Natural killer cell (primary cell): ENCODE data around the gene ANAPC16. TPM values are rescaled to one million over a fixed set of nuclear protein-coding genes. Genes with fewer than 3 reads are reported as not detected.
A peak's percentile ranks its signal among the peaks of the same experiment; 100 is the strongest.
"Not testable (repeated sequence)": the region's sequence is repeated elsewhere in the genome, so short reads cannot be mapped to it uniquely, and the experiment has no call there.

Experiments used
- ATAC-seq, 3 donors: fragments of 150-1000 bp in 2 of 3; fragments of 200-7000 bp in 1 of 3; cut with Tn5 transposase; 1 replicate in 1 of 3; 2 replicates in 2 of 3; pipeline ENCODE4 v1.10.0; 2021; ENCODE audit warnings: mild to moderate bottlenecking in 2 of 3, moderate library complexity in 2 of 3
- DNase-seq, 2 donors: peaks; one replicate each; pipeline versions ENCODE4 v3.0.0 to v3.0.0-alpha.2; 2013 to 2021; ENCODE audit warnings: mixed read lengths in 1 of 2
- H3K27ac ChIP-seq: one replicate; pipeline ENCODE4 v1.5.1; 2013; ENCODE audit warnings: mild to moderate bottlenecking, low read length
- H3K27me3 ChIP-seq: one replicate; pipeline ENCODE4 v1.6.1; 2013; ENCODE audit warnings: low read length; ENCODE audit not compliant: control insufficient read depth, insufficient read depth
- H3K36me3 ChIP-seq: one replicate; pipeline ENCODE4 v1.6.1; 2013; ENCODE audit warnings: low read length; ENCODE audit not compliant: control insufficient read depth, insufficient read depth
- H3K4me1 ChIP-seq: one replicate; pipeline ENCODE4 v1.6.1; 2013; ENCODE audit warnings: low read length; ENCODE audit not compliant: control insufficient read depth, insufficient read depth
- H3K4me3 ChIP-seq: one replicate; pipeline ENCODE4 v1.5.1; 2013; ENCODE audit warnings: low read length
- H3K9me3 ChIP-seq: one replicate; pipeline ENCODE4 v1.6.1; 2013; ENCODE audit warnings: low read length; ENCODE audit not compliant: control insufficient read depth, insufficient read depth
- H3K27ac Mint-ChIP-seq, 2 donors: one replicate each; pipeline ENCODE4 v1.8.0; 2022; ENCODE audit warnings: mild to moderate bottlenecking in 2 of 2, mixed read lengths in 2 of 2, moderate library complexity in 1 of 2
- H3K27me3 Mint-ChIP-seq, 2 donors: one replicate each; pipeline ENCODE4 v1.8.0; 2022; ENCODE audit warnings: low read depth in 2 of 2, mixed read lengths in 2 of 2
- H3K36me3 Mint-ChIP-seq: one replicate; pipeline ENCODE4 v1.8.0; 2022; ENCODE audit warnings: mixed read lengths
- H3K4me1 Mint-ChIP-seq, 2 donors: one replicate each; pipeline ENCODE4 v1.8.0; 2022; ENCODE audit warnings: mixed read lengths in 2 of 2
- H3K4me3 Mint-ChIP-seq: one replicate; pipeline ENCODE4 v1.8.0; 2022; ENCODE audit warnings: mild to moderate bottlenecking, moderate library complexity, mixed read lengths
- H3K9me3 Mint-ChIP-seq, 2 donors: one replicate each; pipeline ENCODE4 v1.8.0; 2022; ENCODE audit warnings: mixed read lengths in 2 of 2
- WGBS: methylation state at CpG from one replicate; pipeline ENCODE4 v1.1.7; 2013; ENCODE audit warnings: missing lambda C conversion rate; ENCODE audit not compliant: insufficient coverage; 5-methylcytosine and 5-hydroxymethylcytosine counted together
- intact Hi-C: fragments of 100-400 bp; cut with micrococcal nuclease; formaldehyde crosslinking; loops from one replicate; pipeline ENCODE4 v1.14.2; 2022
- total RNA-seq, 4 donors: library from RNA; stranded (reverse); fragments of 120-200 nt in 1 of 4; gene quantifications; one replicate each; pipeline versions ENCODE4 v1.2.3 to v1.2.4, GENCODE V29; 2013 to 2022
- TF ChIP-seq, protein P1 (sequence below): fragments of 200-600 bp; IDR thresholded peaks from one replicate; pipeline ENCODE4 v1.8.0; 2022; ENCODE audit warnings: antibody characterized with exemption

ANAPC16 gene
- total RNA-seq, 3 donors from 2014 or later (not counting 1 experiment from before 2014, with no cell fraction given) = 70.9 to 77.0 (median 71.0) TPM

DNA sequence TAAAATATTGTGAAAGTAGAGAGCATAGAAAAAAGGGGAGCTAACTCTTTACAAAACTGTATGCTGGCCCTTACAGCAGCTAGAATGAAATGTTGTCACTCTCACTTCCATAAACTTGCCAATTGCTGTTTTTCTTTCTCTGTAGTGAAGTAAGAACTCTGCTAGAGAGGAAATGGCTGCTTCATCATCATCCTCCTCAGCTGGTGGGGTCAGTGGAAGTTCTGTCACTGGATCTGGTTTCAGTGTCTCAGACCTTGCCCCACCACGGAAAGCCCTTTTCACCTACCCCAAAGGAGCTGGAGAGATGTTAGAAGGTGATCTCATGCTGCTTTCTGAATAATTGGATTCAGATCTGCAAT, 7.9 kb downstream of the ANAPC16 start:
- no CpG with 5 or more reads among the region's 1 CpG for WGBS
- ATAC-seq (no peak), DNase-seq (no peak)
- peaks cover 32% of the 10 kb centered on the region for H3K36me3 ChIP-seq
- Mint-ChIP-seq H3K36me3 (no peaks in the 10 kb centered on the region), H3K27me3 (no peaks in the 10 kb centered on the region), H3K4me1 (peaks cover 5 to 28% of the 10 kb centered on the region in 2 donors), H3K9me3 (no peaks in the 10 kb centered on the region), H3K27ac (peak overlapping the region; percentile 43 to 72), H3K4me3 (no peak overlapping the region)
- H3K9me3 ChIP-seq = no peaks in the 10 kb centered on the region
- TF ChIP-seq, protein P1, sequence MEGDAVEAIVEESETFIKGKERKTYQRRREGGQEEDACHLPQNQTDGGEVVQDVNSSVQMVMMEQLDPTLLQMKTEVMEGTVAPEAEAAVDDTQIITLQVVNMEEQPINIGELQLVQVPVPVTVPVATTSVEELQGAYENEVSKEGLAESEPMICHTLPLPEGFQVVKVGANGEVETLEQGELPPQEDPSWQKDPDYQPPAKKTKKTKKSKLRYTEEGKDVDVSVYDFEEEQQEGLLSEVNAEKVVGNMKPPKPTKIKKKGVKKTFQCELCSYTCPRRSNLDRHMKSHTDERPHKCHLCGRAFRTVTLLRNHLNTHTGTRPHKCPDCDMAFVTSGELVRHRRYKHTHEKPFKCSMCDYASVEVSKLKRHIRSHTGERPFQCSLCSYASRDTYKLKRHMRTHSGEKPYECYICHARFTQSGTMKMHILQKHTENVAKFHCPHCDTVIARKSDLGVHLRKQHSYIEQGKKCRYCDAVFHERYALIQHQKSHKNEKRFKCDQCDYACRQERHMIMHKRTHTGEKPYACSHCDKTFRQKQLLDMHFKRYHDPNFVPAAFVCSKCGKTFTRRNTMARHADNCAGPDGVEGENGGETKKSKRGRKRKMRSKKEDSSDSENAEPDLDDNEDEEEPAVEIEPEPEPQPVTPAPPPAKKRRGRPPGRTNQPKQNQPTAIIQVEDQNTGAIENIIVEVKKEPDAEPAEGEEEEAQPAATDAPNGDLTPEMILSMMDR = no peak
- H3K4me1 ChIP-seq = peaks cover 14% of the 10 kb centered on the region
- no peak overlapping the region for H3K27ac ChIP-seq
- no peaks in the 10 kb centered on the region for H3K27me3 ChIP-seq
- no peak overlapping the region for H3K4me3 ChIP-seq
- intact Hi-C loops = no loop called here

DNA sequence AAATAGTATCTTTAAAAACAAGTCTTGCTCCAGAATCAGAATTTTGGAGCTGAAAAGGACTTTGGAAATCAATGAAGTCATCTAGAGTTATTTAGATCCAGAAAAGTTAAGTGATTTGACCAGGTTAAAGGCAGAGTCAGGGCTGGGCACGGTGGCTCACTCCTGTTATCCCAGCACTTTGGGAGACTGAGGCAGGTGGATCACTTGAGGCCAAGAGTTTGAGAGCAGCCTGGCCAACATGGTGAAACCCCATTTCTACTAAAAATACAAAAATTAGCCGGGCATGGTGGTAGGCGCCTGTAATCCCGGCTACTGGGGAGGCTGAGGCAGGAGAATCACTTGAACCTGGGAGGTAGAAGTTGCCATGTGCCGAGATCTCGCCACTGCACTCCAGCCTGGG, 8.4 kb downstream of the ANAPC16 start:
- ATAC-seq, intact Hi-C loops, H3K27me3 ChIP-seq, H3K27me3 Mint-ChIP-seq, H3K9me3 Mint-ChIP-seq, H3K9me3 ChIP-seq, H3K4me3 ChIP-seq, H3K4me3 Mint-ChIP-seq, DNase-seq, H3K36me3 Mint-ChIP-seq, H3K27ac ChIP-seq: not testable (repeated sequence)
- Histone ChIP-seq H3K4me1 (peaks cover 12% of the 10 kb centered on the region), H3K36me3 (peaks cover 32% of the 10 kb centered on the region)
- WGBS = 98% methylated on average over 6 of the region's 6 CpGs
- Mint-ChIP-seq H3K27ac (peak overlapping the region; percentile 43 to 72), H3K4me1 (peaks cover 2 to 26% of the 10 kb centered on the region in 2 donors)

DNA sequence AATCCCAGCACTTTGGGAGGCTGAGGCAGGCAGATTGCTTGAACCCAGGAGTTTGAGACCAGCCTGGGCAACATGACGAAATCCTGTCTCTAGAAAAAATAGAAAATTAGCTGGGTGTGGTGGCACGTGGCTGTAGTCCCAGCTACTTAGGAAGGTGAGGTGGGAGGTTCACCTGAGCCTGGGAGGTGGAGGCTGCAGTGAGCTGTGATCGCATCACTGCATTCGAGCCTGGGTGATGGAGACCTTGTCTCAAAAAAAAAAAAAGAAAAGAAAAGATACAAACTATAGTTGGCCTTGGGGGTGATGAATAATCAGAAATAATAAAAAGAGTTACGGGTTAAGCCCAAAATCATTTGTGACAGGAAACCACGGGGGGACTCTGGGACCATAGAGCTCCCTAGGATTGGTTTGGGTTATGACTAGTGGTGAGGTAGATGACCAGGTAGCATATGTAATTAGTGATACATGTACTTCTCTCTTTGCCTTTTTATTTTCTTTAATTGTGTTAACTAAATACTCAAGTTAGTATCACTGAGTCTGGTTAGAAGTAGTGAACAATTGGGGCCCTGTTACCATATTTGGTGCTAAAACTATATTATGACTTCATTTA, 10.7 kb downstream of the ANAPC16 start:
- peaks cover 14% of the 10 kb centered on the region for H3K36me3 Mint-ChIP-seq
- TF ChIP-seq, protein P1 = no peak
- peaks cover 14 to 32% of the 10 kb centered on the region in 2 donors for H3K4me1 Mint-ChIP-seq
- peaks cover 45% of the 10 kb centered on the region for H3K36me3 ChIP-seq
- H3K27me3 Mint-ChIP-seq = no peaks in the 10 kb centered on the region
- peaks cover 8% of the 10 kb centered on the region for H3K4me1 ChIP-seq
- no peak for ATAC-seq
- no peak overlapping the region for H3K27ac ChIP-seq
- no peak overlapping the region for H3K4me3 ChIP-seq
- H3K27me3 ChIP-seq = no peaks in the 10 kb centered on the region
- no peaks in the 10 kb centered on the region for H3K9me3 ChIP-seq
- 75% methylated on average over 6 of the region's 6 CpGs for WGBS
- no peaks in the 10 kb centered on the region for H3K9me3 Mint-ChIP-seq
- H3K27ac Mint-ChIP-seq = peak overlapping the region; percentile 68 to 71
- intact Hi-C loops = no loop called here
- no peak overlapping the region for H3K4me3 Mint-ChIP-seq
- no peak for DNase-seq

DNA sequence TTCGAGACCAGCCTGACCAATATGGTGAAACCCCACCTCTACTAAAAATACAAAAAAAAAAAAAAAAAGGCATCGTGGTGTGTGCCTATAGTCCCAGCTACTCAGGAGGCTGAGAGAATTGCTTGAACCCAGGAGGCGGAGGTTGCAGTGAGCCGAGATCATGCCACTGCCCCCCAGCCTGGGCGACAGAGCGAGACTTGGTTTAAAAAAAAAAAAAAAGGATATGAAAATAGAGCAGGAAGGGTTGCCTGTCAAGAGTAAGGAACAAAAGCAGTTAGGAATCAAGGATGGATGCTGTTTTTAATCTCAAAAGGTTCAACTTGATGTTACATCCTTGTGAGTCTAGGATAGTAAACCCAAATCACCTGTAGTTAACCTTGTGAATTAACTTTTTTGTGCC, 12.0 kb downstream of the ANAPC16 start:
- no peak overlapping the region for H3K27ac ChIP-seq
- no peaks in the 10 kb centered on the region for H3K9me3 ChIP-seq
- H3K36me3 Mint-ChIP-seq = peaks cover 14% of the 10 kb centered on the region
- peaks cover 8% of the 10 kb centered on the region for H3K4me1 ChIP-seq
- DNase-seq = no peak
- H3K27me3 Mint-ChIP-seq = no peaks in the 10 kb centered on the region
- H3K36me3 ChIP-seq = peaks cover 45% of the 10 kb centered on the region
- no peak overlapping the region for H3K4me3 ChIP-seq
- TF ChIP-seq, protein P1 = no peak
- H3K9me3 Mint-ChIP-seq = no peaks in the 10 kb centered on the region
- no peak for ATAC-seq
- intact Hi-C loops = no loop called here
- no peaks in the 10 kb centered on the region for H3K27me3 ChIP-seq
- H3K27ac Mint-ChIP-seq = peak overlapping the region in 1 of 2 donors; percentile 5
- WGBS = 74% methylated on average over 5 of the region's 6 CpGs
- peaks cover 14 to 32% of the 10 kb centered on the region in 2 donors for H3K4me1 Mint-ChIP-seq
- H3K4me3 Mint-ChIP-seq = no peak overlapping the region
